Measurements from ENCODE around the gene B3GAT2.

Gene B3GAT2

DNA sequence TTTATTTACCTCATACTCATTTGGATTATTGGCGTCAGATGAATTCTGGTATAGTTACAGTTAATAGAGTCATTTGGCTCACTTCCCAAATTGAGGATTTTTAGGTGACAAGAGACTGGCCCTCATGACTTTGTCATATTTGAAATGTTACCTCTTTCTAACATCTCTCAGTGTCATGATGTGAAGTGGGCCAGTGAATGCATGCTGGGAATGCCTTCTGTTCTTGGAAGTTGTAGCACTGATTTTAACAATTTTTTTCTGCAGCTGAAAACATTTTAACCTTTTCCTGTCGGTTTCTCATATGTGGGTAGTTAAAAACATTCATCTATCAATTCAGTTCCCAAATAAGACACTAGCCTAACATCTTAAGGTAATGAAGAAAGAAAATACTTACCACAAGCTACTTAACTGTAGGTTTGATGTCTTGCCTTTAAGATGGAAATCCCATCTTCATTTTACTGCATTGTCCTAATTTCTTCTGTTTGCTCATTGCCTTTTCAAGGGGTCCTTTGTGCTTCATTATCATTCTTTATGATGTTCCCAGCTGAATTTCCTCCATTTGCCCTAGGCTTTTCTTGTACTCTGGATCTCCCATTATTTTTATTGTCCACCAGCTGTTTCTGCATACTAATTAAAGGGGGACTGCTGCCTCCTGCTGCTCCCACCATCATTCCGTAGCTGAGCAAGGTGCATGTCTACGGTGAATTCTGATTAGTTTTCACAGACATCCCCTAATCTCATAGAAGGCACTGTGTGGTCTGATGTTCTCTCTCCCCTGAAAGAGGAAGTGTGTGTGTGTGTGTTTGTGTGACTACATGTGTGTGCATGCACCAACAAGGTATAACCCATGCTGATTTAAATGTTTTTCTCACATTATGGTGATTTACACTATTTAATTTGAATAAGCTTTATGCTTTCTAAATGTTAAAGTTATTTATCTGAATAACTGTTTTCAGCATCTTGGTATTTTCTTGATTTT lies 109.5 kb downstream of the B3GAT2 start:
- H3K9ac ChIP-seq = no peak overlapping the region
- no peak overlapping the region for H3K4me3 ChIP-seq
- TF ChIP-seq Cebpa-rat (IDR thresholded peaks at IDR 0.05) = no peak
- H3K27me3 ChIP-seq = no peaks in the 10 kb centered on the region
- peaks cover 23% of the 10 kb centered on the region for H3K36me3 ChIP-seq
- no peak overlapping the region for H3K4me2 ChIP-seq
- peaks cover 6% of the 10 kb centered on the region; the same call in 1 of the 2 replicates for H3K9me3 ChIP-seq
- peaks cover 8% of the 10 kb centered on the region; the same call in 1 of the 2 replicates for H3K4me1 ChIP-seq
- no peaks in the 10 kb centered on the region for H4K20me1 ChIP-seq
- no peak overlapping the region for H3K27ac ChIP-seq

DNA sequence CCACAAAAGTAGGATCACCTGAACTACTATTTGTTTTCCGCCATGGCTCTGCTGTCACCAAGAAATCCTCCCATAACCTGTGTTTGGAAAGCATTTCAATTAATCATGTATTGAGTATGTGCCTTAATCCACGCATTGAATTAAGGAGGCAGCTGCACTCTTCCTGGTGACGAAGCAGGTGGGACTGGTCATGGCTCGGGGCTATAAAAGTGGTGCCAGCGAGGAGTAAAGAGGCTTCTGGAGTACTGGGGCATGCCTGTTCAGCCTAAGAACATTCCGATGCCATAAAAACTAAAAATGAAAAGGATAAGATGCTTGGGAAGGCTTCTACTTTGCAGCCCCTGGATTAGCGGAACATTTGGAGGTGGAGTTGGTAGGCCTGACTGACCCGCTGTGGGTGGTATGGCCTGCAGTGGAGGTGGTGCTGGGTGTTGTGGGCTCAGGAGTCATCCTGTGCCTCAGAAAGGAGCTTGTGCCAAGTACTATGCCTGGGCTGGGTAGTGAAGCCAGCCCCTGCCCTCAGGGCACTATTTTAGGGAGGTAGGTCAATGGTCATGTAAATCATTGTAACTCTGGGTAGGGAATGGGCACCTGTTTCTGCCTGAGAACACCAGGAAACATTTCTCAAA lies 110.5 kb downstream of the B3GAT2 start:
- H3K27me3 ChIP-seq = no peaks in the 10 kb centered on the region
- no peak overlapping the region for H3K4me2 ChIP-seq
- no peaks in the 10 kb centered on the region for H4K20me1 ChIP-seq
- peaks cover 23% of the 10 kb centered on the region for H3K36me3 ChIP-seq
- no peak overlapping the region for H3K4me3 ChIP-seq
- H3K27ac ChIP-seq = no peak overlapping the region
- H3K4me1 ChIP-seq = peaks cover 8% of the 10 kb centered on the region; the same call in 1 of the 2 replicates
- no peak overlapping the region for H3K9ac ChIP-seq
- H3K9me3 ChIP-seq = peaks cover 6% of the 10 kb centered on the region; the same call in 1 of the 2 replicates
- TF ChIP-seq Cebpa-rat (IDR thresholded peaks at IDR 0.05) = no peak

GRCh38 chr6:70844301-70844700 lies 112.6 kb downstream of the B3GAT2 start:
- no peak for TF ChIP-seq Cebpa-rat (IDR thresholded peaks at IDR 0.05)
- no peak overlapping the region for H3K9ac ChIP-seq
- peaks cover 6% of the 10 kb centered on the region; the same call in 1 of the 2 replicates for H3K9me3 ChIP-seq
- no peaks in the 10 kb centered on the region for H3K27me3 ChIP-seq
- peaks cover 8% of the 10 kb centered on the region; the same call in 1 of the 2 replicates for H3K4me1 ChIP-seq
- H3K4me3 ChIP-seq = no peak overlapping the region
- no peaks in the 10 kb centered on the region for H4K20me1 ChIP-seq
- no peak overlapping the region for H3K27ac ChIP-seq
- no peak overlapping the region for H3K4me2 ChIP-seq
- H3K36me3 ChIP-seq = peaks cover 28% of the 10 kb centered on the region

- peaks cover 37% of the 10 kb centered on the region for H3K36me3 ChIP-seq
- no peak overlapping the region for H3K4me2 ChIP-seq
- no peaks in the 10 kb centered on the region for H4K20me1 ChIP-seq
- peaks cover 6% of the 10 kb centered on the region; the same call in 1 of the 2 replicates for H3K9me3 ChIP-seq
- H3K27me3 ChIP-seq = no peaks in the 10 kb centered on the region
- H3K4me1 ChIP-seq = no peaks in the 10 kb centered on the region
- H3K4me3 ChIP-seq = no peak overlapping the region
- no peak for TF ChIP-seq Cebpa-rat (IDR thresholded peaks at IDR 0.05)
- H3K9ac ChIP-seq = no peak overlapping the region
- no peak overlapping the region for H3K27ac ChIP-seq
Measured at GRCh38 chr6:70843328-70843918, 113.4 kb downstream of the B3GAT2 start.

DNA sequence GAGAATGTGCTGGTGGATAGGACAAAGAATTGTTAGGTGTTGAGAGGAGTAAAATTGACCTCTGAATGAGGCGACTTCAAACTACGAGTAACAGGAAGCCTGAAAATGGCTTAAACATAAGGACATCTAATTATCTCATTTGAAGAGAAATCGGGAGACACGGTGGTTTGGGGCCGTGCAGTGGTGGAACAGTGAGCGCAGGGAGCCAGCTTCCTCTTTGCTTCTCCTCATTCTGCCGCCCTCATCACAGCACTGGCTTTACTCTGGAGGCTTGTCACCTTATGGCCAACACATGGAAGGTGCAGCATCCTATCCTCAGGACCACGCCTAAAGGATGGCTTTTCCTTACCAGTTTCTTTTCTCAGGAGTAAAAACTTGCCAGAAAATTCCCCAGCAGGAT lies 114.3 kb downstream of the B3GAT2 start:
- TF ChIP-seq Cebpa-rat (IDR thresholded peaks at IDR 0.05) = no peak
- Histone ChIP-seq H4K20me1 (no peaks in the 10 kb centered on the region), H3K4me3 (no peak overlapping the region)

GRCh38 chr6:70841112-70841511 lies 115.7 kb downstream of the B3GAT2 start:
- Histone ChIP-seq H3K27ac (no peak overlapping the region), H3K4me2 (no peak overlapping the region), H3K4me3 (no peak overlapping the region), H3K36me3 (peaks cover 21% of the 10 kb centered on the region), H3K4me1 (no peaks in the 10 kb centered on the region), H3K27me3 (no peaks in the 10 kb centered on the region), H3K9me3 (no peaks in the 10 kb centered on the region), H3K9ac (no peak overlapping the region), H4K20me1 (no peaks in the 10 kb centered on the region)
- no peak for TF ChIP-seq Cebpa-rat (IDR thresholded peaks at IDR 0.05)

More for the DNA sequence above, 114.3 kb downstream of the B3GAT2 start:
- no peak overlapping the region for H3K9ac ChIP-seq
- H3K36me3 ChIP-seq = peaks cover 33% of the 10 kb centered on the region
- no peak overlapping the region for H3K4me2 ChIP-seq
- no peaks in the 10 kb centered on the region for H3K4me1 ChIP-seq
- no peak overlapping the region for H3K27ac ChIP-seq
- H3K9me3 ChIP-seq = no peaks in the 10 kb centered on the region
- no peaks in the 10 kb centered on the region for H3K27me3 ChIP-seq

DNA sequence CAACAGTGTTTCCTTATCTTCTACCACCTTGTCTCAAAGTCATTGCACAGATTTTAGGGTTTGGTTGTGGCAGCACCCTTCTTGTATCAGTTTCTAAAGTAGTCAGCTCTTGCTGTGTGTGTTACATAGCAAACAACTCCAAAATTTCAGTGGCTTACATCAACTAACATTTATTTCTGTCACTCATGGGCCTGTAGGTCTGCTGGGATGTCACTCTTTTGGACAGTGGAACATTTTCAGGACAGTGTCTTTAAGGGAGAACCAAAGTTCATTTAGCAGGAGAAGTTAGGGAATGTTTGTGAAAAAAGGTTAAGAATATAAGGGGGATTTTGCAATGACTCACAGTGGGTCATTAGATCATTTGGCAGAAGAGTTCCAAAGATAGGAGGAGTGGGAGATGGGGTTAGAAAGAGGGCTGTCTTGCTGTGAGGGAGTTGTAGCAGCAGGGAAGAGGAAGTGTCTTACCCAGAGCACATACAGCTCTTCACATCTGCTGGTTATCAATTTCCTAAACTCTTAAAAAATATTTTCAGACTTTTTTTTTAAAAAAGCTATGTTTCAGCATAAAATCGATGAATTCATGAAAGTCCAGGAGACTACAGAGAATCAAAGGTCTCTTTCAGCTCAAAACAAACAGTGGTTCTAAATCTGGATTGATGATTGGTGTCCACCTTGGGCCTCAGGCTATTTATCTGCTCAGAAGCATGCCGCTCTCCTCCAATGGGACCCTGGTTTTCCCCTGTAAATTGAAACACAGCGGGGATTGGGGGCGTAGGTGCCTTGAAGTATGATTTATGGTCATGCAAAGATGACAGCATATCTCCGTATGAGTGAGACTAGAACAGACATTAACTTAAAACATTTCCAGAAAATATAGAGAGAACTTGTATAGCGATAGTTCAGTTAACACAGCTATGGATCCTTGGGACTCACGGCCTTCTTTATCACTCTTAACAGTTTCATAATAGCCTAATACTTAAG lies 117.3 kb downstream of the B3GAT2 start:
- H3K27me3 ChIP-seq = no peaks in the 10 kb centered on the region
- no peaks in the 10 kb centered on the region for H4K20me1 ChIP-seq
- no peaks in the 10 kb centered on the region for H3K4me1 ChIP-seq
- H3K4me2 ChIP-seq = no peak overlapping the region
- no peak overlapping the region for H3K27ac ChIP-seq
- no peak overlapping the region for H3K4me3 ChIP-seq
- no peak overlapping the region for H3K9ac ChIP-seq
- TF ChIP-seq Cebpa-rat (IDR thresholded peaks at IDR 0.05) = no peak
- H3K36me3 ChIP-seq = peaks cover 20% of the 10 kb centered on the region; the same call in 1 of the 2 replicates
- no peaks in the 10 kb centered on the region for H3K9me3 ChIP-seq

GRCh38 chr6:70838907-70839285 lies 118.0 kb downstream of the B3GAT2 start:
- Histone ChIP-seq H4K20me1 (no peaks in the 10 kb centered on the region), H3K27me3 (no peaks in the 10 kb centered on the region), H3K4me2 (no peak overlapping the region), H3K4me3 (no peak overlapping the region), H3K4me1 (no peaks in the 10 kb centered on the region), H3K9me3 (no peaks in the 10 kb centered on the region), H3K9ac (no peak overlapping the region), H3K27ac (no peak overlapping the region), H3K36me3 (peaks cover 20% of the 10 kb centered on the region; the same call in 1 of the 2 replicates)
- TF ChIP-seq Cebpa-rat (IDR thresholded peaks at IDR 0.05) = no peak

DNA sequence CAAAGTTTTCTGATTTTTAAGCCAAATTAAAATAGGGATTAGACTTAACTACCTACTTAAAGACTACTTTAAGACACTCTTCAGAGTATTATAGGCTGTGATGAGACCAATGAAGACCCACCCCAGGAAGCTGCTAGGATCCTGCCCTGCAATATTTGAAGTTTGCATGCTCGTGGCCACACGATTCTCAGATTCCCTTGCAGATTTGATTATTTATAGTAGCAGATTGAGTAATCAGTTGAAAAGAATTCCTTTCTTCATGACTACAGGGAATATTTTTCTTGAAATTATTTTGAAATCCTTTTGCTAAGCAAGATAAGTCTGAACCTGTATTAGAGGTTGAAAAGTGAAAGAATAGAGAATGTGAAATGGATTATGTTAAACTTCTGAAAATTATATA lies 122.3 kb downstream of the B3GAT2 start:
- Histone ChIP-seq H3K4me3 (no peak overlapping the region), H3K27me3 (no peaks in the 10 kb centered on the region), H3K4me2 (no peak overlapping the region), H3K9ac (no peak overlapping the region), H3K9me3 (peaks cover 7% of the 10 kb centered on the region), H3K27ac (no peak overlapping the region), H3K36me3 (peaks cover 20% of the 10 kb centered on the region; the same call in 1 of the 2 replicates), H4K20me1 (no peaks in the 10 kb centered on the region), H3K4me1 (no peaks in the 10 kb centered on the region)
- no peak for TF ChIP-seq Cebpa-rat (IDR thresholded peaks at IDR 0.05)
